Measurements from ENCODE around the gene CIROP.

DNA sequence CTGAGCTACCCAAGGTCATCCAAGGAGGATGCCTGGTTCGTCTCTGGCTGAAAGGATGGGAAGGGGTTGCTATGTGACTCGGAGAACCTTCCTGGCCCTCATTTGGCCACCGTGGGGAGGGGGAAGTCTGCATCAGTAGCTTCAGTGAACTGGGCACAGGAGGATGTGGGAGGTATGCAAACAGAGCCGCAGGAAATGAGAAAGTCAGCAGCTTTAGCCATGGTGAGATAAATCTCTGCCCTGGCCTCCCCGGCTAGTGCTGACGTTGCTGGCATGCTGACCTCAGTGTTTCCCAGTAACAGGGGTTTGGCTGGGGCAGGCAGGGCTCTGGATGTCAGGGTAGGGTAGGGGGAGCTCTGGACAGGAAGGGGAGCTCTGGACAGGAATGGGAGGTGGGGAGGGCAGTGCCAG lies 16.6 kb upstream of the CIROP start:
- TF ChIP-seq, protein P1, sequence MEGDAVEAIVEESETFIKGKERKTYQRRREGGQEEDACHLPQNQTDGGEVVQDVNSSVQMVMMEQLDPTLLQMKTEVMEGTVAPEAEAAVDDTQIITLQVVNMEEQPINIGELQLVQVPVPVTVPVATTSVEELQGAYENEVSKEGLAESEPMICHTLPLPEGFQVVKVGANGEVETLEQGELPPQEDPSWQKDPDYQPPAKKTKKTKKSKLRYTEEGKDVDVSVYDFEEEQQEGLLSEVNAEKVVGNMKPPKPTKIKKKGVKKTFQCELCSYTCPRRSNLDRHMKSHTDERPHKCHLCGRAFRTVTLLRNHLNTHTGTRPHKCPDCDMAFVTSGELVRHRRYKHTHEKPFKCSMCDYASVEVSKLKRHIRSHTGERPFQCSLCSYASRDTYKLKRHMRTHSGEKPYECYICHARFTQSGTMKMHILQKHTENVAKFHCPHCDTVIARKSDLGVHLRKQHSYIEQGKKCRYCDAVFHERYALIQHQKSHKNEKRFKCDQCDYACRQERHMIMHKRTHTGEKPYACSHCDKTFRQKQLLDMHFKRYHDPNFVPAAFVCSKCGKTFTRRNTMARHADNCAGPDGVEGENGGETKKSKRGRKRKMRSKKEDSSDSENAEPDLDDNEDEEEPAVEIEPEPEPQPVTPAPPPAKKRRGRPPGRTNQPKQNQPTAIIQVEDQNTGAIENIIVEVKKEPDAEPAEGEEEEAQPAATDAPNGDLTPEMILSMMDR (IDR thresholded peaks at IDR 0.05): no peak
- TF ChIP-seq, protein P2, sequence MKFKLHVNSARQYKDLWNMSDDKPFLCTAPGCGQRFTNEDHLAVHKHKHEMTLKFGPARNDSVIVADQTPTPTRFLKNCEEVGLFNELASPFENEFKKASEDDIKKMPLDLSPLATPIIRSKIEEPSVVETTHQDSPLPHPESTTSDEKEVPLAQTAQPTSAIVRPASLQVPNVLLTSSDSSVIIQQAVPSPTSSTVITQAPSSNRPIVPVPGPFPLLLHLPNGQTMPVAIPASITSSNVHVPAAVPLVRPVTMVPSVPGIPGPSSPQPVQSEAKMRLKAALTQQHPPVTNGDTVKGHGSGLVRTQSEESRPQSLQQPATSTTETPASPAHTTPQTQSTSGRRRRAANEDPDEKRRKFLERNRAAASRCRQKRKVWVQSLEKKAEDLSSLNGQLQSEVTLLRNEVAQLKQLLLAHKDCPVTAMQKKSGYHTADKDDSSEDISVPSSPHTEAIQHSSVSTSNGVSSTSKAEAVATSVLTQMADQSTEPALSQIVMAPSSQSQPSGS (CRISPR knock-in tag; IDR thresholded peaks at IDR 0.05; ENCODE audit: borderline replicate concordance, low read depth): no peak

Data from WTC11 (cell line).